Retina (tissue), 1 donor: ENCODE results near the gene SLC10A6.

Source experiments
- DNase-seq: peaks from one replicate; pipeline ENCODE4 v3.0.0-alpha.2; 2016

The SLC10A6 gene

DNA sequence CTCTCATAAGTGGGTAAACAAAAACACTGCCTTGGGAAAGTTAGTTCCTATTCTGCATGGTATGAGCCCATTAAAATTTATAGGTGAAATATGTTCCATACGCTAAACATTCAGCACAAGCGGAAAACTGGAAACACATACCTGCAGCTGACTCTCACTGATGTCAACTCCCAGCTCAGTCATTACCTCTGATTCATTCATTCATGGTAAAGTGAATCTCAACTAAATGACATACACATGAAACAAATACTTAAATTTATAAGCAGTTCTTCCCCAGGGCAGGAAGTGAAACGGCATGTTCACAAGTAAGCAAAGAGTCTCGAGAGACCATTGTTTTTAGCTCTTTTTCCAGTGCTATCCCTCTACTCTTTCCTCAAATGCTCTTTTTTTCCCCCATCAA, 1.6 kb downstream of the SLC10A6 start:
- DNase-seq = no peak

DNA sequence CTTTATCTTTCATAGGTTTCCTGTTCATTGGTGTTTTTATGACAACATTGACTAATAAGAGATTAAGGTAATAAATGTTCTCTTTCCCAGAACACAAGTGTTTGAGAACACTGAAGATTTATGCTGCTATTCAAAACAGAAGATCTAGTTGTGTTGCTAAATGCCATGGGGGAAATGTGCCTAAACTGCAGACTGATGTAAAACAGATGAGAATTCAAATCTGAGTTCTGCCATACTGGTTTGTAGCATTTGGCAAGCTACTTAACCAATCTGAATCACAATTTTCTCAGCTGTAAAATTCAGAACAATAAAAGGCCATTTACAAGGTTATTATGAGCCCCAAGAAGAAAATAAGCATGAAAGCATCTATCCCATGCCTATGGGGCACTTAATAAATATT, 2.3 kb downstream of the SLC10A6 start:
- no peak for DNase-seq

- DNase-seq = no peak
Measured at GRCh38 chr4:86845593-86845992, 3.6 kb downstream of the SLC10A6 start.

GRCh38 chr4:86841309-86841708, 7.9 kb downstream of the SLC10A6 start:
- DNase-seq = no peak

DNA sequence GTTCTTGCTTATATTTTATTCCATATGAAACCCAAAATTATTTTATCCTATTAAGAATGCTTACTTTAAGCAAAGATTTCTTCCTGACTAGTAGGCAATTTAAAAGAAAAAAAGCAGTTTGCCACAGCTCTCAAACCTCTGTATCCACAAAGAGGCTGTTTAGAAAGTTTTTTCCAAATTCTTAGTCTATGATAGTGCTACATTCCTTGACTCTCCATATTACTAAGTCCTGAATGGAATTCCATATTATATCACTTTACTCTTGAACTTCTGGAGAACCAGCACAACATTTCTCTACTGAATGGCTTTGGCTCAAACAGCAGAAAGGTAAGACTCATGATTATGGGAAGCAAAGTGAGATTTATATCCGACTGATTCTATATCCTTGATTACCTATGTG, 8.3 kb downstream of the SLC10A6 start:
- DNase-seq = no peak

GRCh38 chr4:86837691-86838503, 11.3 kb downstream of the SLC10A6 start:
- no peak for DNase-seq

- no peak for DNase-seq
Measured at GRCh38 chr4:86835677-86836076, 13.5 kb downstream of the SLC10A6 start.

DNA sequence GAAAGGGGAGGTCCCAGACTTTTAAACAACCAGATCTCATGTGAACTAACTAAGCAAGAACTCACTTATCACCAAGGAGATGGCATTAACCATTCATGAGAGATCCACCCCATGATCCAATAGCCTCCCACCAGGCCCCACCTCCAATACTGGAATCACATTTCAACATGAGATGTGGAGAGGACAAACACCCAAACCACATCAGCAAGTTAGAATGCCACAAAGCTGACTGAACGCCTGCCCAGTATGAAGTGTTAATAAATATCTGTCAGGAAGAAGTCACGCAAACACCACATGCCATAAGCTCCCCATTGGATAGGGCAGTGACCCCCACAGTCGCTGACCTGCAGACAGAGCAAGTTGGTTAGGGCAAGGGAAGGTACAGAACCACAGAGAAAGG, 14.3 kb downstream of the SLC10A6 start:
- DNase-seq = no peak

GRCh38 chr4:86833615-86834014, 15.6 kb downstream of the SLC10A6 start:
- no peak for DNase-seq

DNA sequence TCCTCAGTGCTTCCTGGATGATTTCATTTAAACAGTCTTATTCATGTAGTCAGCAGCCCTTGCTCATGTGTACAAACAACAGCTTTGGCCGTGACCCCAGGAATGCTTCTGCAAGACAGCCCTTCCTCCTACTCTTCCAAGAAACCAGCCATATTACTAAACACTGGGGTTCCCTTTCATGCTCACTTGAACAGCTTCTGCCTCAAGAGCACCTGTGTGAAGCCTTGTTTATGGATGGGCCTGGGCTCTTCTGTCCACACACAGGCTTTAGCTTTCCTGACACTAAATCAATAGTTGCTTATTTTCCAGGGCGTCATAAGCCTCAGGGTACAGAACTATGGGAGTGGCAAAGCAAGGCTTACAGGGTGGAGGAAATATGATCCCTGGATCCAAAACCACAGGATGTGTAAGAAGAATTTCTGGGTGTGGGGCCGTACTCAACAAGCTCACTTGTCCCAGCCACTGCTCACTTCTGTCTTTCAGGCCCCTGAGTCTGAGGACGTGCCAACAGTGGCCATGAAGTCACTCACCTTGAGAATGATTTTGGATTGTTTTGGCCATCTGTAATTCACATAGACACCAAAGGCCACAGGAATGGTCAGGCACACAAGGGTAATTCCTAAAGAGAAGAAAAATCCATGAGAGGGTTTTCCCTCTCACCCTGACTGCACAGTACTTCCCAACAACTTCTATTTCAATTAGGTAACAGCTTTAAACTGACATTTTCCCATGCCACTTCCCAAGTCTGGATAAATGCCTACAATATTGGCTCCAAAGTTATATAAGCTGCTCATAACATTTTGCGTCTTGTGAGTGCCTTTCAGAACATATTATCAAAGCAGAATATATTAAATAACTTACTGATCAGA, 17.7 kb downstream of the SLC10A6 start:
- DNase-seq = peak; percentile 15

DNA sequence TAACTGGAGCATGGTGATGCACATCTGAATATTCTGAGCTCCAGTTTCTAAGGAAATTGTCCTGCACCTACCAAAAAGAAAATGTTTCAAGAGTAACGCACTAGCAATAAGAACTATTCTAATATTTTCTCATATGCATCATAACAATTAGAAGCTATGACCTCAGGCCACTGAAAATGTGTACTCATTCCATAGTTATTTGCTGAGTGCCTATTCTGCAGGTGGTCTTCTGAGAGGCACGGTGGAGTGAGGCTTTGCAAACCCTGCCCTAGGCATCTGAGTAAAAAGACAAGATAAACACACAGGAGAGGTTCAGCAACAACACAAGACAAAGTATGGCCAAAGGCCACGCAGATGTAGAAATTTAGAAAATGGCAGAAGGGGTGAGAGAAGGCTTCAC, 23.7 kb downstream of the SLC10A6 start:
- DNase-seq = no peak

DNA sequence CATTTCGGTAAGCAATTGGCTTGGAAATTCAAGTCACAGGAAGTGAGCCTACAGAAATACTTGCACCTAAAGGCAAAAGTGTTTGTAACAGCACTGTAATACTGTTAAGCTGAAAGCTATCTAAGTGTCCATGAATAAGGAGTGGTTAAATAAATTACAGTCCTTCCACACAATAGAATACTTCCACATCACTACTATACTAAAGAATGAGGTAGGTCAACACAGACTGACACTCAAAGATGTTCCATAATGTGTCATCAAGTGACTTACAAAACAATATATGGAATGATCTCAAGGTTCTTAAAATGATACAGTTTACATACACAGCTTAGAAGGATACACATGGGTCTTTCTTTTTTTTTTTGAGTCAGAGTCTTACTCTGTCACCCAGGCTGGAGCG, 27.0 kb downstream of the SLC10A6 start:
- no peak for DNase-seq

- DNase-seq = no peak
Measured at GRCh38 chr4:86821151-86821550, 28.0 kb downstream of the SLC10A6 start.

- no peak for DNase-seq
Measured at GRCh38 chr4:86819561-86819960, 29.6 kb downstream of the SLC10A6 start.

DNA sequence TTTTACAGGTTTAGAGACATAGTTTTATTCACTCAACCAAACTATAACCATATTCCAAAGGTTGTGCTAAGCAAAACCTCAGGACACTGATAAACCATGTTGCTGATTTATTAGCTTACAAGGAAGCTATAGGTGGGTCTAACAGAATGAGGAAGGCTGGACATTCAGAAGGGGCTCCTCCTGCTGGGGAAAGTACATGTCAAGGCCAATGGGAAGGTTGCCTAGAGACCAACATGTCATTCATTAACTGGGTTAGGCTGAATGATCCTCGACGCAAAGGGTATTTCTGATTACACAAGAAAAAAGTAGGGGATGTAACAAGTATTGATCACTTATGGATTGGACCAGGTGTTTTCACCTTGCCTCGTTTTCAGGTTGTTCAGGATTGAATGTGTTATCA, 30.3 kb downstream of the SLC10A6 start:
- DNase-seq = no peak

DNA sequence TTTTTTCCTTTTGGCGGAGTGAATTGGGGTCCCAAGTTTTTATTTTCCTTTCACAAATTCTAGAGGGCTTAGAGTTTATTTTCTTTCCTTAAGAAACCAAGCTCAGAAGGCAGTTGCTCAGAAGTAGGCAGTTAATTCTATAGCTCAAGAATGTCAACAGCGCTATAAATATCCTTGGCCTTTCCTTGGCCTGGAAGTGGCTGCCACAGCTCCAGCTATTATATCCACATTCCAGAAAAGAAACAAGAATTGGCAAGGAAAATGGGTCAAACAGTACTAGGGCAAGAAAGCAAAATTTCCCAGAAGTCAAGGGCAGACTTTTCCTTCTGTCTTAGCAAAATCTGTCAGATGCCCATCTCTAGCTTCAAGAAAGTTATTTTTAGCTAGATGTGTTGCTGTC, 31.0 kb downstream of the SLC10A6 start:
- no peak for DNase-seq

- DNase-seq = no peak
Measured at GRCh38 chr4:86816501-86817273, 32.5 kb downstream of the SLC10A6 start.

DNA sequence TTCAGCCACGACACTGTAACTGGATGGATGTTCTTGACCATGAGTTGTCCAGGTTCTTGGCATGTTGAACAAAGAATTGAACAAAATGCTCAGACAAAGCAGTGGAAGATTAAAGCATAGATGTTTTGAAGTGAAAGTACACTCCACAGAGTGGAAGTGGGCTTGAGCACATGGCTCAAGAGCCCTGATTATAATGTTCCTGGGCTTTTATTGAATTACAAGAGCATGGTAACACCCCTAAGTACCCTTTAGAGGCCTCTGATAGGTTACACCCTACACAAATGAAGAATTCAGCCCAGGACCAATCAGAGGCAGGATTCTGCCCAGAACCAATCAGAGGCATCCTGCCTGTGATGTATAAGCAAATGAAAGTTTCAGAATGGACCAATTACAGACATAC, 33.5 kb downstream of the SLC10A6 start:
- DNase-seq = no peak

GRCh38 chr4:86810847-86811246, 38.3 kb downstream of the SLC10A6 start:
- no peak for DNase-seq

DNA sequence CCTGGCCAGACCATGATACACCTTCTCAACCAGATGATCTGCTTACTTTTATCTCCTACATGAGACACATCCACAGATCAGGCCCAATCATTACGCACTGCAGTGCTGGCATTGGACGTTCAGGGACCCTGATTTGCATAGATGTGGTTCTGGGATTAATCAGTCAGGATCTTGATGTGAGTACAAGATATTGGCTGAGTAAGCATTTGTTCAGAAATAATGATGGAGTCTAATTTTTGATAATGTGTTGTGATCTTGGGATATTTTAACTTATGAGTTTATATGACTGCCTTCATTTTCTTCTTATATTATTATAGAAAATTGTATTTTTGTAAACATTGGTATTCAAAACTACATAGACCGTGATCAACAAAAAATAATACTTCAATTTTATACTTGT, 39.4 kb downstream of the SLC10A6 start:
- DNase-seq = no peak

- DNase-seq = no peak
Measured at GRCh38 chr4:86791126-86791525, 58.1 kb downstream of the SLC10A6 start.

- no peak for DNase-seq
Measured at GRCh38 chr4:86788826-86789225, 60.4 kb downstream of the SLC10A6 start.

DNA sequence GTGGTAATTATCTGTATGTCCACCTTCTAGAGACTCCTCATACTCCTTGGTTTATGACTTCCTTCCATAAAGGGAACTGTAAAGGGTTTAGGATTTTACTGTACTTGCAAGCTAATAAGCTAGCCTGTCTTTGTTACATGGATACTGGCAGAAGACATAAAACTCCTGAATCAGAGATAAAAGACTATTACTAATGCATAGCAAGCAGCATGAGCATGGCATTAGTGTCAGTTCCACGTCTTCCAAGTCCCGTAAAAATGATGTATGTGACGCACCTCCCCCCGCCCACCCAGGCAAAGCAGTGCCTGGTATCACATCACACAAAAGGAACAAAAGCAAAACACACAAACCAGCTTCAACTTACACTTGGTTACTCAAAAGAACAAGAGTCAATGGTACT, 71.0 kb downstream of the SLC10A6 start:
- DNase-seq = no peak
